ENCODE results near the gene EP300. TPM values are rescaled to one million over a fixed set of nuclear protein-coding genes. Genes with fewer than 3 reads are reported as not detected.
"Not testable (repeated sequence)": the region's sequence is repeated elsewhere in the genome, so short reads cannot be mapped to it uniquely, and the experiment has no call there.

EP300 gene
- total RNA-seq, 1 donor from 2014 or later = 68.9 TPM

DNA sequence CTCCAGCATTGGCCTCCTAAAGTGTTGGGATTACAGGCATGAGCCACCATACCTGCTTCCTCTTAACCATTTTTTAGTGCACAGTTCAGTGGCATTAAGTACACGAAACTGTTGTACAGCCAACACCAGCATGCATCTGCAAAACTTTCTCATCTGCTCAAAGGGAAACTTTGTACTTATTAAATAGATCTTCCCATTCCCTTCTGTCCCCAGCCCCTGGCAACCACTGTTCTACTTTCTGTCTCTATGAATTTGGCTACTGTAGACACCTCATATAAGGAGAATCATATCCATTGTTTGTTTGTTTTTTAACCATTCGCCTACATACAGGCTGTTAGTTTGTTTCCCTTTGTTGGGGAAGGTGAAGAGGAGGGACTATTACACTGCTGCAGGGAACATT lies 6.5 kb upstream of the EP300 start:
- DNase-seq = no peak

DNA sequence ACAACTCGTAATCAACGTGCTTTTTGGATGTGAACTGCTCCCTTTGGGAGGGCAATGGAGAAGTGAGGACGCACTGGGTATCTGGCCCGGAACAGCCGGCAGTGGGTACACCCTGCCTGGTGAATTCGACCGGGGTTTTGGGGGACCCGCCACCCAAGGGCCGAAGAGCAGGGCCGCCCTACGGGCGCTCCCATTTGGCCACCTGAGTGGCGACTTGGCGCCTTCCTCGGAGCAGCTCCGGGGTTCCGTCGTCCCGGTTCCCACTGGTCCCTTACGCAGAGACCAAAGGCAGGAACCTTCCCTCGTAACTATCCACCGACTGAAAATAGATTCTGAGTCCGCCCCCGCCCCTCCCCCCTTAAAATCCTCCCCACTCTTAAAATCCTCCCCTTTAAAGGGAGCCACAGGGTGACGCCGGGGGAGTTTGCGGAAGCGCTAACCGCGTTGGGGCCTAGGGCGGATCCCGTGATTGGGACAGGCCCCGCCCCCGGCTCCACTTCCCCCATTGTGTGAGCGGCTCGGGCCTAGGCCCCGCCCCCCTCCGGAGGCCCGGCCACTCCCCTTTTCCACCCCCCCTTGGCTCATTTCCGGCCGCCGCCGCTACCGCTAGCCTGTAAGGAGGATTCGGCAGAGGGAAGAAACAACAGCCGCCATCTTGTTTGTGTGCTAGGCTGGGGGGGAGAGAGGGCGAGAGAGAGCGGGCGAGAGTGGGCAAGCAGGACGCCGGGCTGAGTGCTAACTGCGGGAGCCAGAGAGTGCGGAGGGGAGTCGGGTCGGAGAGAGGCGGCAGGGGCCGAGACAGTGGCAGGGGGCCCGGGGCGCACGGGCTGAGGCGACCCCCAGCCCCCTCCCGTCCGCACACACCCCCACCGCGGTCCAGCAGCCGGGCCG lies 1.0 kb upstream of the EP300 start:
- peak; percentile 99 for DNase-seq

DNA sequence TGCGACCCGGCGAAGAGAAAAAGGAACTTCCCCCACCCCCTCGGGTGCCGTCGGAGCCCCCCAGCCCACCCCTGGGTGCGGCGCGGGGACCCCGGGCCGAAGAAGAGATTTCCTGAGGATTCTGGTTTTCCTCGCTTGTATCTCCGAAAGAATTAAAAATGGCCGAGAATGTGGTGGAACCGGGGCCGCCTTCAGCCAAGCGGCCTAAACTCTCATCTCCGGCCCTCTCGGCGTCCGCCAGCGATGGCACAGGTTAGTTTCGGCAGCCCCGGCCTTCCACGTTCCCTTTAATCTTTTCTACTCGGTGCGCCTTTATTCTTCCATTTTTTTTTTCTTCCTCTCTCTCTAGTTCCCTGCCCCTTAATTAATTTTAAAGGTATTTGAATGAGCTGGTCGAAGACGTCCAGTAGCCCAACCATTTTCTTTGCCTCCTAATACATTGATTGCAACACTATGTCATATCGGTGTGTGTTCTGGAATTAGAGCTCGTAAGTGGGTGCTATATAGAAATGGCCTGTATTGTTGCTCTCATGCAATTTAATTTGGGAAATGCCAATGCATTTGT lies 537 bp downstream of the EP300 start:
- DNase-seq = no peak

DNA sequence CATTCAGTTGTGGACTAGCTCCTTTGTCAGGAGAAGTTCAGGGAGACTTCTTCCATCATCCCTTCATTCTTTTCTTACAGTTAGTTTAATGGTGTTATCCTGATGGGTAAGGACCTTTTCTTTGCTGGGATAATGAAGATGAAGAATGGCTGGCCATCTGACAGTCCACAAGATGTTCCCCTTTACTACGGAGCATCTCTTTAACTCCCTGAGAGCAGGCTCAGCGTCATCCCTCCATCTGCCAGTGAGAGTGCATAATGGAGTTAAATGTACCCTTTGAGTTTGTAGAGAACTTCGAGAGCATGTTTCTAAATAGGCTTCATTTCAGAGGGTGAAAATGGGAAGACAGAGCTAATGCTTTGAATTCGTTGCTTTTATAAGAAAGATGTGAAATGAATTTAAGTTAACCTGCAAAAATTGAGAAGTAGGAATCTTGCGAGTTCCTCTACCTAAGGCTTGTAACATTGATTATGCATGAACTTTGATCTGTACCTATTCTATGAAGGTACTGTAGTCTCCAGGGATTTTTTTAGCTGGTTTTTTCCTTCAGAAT lies 1.7 kb downstream of the EP300 start:
- DNase-seq = no peak

DNA sequence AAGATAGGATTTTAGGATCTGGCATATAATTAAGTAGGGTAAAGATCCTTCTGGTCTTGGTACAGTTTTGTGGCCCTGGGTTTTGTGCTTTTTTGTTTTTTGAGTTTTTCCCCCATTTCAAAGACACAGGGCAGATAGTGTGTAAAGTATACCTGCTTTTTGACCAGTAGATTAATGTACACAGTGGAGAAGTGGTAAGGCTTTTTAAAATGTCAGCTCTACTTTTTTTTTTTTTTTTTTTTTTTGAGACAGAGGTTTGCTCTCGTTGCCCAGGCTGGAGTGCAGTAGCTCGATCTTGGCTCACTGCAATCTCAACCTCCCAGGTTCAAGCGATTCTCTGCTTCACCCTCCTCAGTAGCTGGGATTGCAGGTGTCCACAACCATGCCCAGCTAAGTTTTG lies 4.0 kb downstream of the EP300 start:
- DNase-seq = no peak

DNA sequence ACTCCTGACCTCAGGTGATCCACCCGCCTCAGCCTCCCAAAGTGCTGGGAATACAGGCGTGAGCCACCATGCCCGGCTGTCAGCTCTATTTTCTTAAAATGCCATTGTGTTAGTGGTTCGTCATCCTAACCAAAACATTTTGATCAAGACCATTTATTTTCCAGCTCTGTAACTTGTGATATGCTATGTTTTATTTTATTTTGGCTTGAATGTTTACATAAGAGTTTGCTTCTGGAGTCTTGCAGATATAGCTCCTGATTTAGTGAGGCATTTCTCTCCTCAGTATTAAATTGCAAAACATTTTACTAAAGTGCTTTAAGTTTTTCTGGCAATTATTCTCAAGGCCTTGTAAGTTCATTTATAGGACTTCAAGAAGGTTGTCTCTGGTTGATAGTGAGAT lies 4.4 kb downstream of the EP300 start:
- no peak for DNase-seq

DNA sequence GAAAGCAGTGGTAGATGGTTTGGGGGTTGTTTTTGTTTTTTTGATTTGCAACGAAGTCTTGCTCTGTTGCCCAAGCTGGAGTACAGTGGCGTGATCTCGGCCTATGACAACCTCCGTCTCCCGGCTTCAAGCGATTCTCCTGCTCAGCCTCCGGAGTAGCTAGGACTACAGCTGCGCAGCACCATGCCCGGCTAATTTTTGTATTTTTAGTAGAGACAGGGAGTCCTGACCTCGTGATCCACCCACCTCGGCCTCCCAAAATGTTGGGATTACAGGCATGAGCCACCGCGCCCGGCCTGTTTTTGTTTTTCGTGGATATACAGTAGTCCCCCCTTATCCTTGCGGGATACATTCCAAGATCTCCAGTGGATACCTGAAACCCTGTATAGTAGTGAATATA lies 6.6 kb downstream of the EP300 start:
- DNase-seq = no peak

DNA sequence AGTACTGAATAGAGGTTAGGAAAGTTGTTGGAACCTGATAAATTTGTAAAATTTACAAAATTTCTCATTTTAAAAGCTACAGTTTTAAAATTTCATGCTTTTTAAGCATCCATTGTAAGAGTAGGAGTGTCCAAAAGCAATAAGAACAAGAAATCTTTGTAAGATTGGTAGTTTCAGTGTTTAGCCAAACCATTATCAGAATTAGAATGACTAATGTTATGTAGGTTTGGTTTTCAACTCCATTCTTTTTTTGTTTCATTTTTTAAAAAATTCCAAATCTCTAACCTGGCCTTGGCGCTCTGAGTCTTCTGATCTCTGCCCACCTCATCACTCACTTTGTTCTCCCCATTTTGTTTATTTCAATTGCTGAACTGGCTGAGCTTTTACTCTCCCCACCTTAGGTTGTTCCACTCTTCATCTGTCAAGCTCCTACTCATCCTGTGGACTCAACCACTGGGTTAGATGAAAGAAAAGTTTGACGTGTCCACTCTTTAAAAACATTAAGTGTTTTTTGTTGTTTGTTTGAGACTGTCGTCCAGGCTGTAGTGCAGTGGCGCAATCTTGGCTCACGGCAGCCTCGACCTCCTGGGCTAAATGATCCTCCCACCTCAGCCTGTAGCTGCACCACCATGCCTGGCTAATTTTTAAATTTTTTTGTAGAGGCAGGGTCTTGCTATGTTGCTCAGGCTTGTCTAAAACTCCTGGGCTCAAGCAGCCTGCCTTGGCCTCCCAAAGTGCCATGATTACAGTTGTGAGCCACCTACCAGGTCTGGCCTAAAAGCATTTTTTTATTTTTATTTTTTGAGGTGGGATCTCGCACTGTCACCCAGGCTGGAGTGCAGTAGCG lies 14.0 kb downstream of the EP300 start:
- DNase-seq = no peak

DNA sequence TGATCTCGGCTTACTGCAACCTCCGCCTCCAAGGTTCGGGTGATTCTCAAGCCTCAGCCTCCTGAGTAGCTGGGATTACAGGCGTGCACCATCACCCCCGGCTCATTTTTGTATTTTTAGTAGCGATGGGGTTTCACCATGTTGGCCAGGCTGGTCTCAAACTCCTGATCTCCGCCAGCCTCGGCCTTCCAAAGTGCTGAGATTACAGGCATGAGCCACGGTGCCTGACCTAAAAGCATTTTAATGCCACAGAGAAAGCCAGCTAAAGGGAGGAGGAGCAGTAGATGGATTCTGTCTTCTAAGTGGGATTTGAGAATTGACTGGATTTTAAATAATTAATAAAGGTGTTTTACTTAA lies 14.6 kb downstream of the EP300 start:
- not testable (repeated sequence) for DNase-seq

DNA sequence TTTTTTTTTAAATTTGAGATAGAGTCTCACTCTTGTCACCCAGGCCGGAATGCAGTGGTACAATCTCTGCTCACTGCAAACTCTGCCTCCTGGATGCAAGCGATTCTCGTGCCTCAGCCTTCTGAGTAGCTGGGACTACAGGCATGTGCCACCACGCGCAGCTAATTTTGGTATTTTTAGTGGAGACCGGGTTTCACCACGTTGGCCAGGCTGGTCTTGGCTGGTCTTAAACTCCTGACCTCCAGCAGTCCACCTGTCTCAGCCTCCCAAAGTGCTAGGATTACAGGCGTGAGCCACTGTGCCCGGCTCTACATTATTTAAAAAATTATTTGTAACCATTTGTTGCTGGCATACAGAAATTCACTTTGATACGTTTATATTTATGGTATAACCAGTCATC lies 18.6 kb downstream of the EP300 start:
- no peak for DNase-seq

DNA sequence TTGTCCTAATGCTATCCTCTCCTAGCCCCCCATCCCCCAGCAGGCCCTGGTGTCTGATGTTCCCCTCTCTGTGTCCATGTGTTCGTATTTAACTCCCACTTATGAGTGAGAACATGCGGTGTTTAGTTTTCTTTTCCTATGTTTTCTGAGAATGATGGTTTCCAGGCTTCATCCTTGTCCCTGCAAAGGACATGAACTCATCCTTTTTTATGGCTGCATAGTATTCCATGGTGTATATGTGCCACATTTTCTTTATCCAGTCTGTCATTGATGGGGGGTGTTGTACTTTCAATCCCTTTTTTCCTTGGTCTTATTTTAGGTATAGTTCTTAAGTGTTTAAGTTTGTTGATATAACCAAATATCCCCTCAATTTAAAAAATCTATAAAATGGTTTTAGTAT lies 23.9 kb downstream of the EP300 start:
- no peak for DNase-seq

DNA sequence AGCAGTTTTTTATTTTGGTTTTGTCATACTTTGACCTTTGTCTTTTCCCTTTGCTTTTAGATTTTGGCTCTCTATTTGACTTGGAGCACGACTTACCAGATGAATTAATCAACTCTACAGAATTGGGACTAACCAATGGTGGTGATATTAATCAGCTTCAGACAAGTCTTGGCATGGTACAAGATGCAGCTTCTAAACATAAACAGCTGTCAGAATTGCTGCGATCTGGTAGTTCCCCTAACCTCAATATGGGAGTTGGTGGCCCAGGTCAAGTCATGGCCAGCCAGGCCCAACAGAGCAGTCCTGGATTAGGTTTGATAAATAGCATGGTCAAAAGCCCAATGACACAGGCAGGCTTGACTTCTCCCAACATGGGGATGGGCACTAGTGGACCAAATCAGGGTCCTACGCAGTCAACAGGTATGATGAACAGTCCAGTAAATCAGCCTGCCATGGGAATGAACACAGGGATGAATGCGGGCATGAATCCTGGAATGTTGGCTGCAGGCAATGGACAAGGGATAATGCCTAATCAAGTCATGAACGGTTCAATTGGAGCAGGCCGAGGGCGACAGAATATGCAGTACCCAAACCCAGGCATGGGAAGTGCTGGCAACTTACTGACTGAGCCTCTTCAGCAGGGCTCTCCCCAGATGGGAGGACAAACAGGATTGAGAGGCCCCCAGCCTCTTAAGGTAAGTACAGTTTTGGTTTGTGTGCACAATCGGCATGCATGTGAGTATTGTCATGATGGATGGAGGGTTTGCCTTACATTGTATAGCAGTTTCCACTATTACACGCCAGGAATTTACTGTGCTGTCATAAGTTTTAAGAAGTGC lies 25.0 kb downstream of the EP300 start:
- no peak for DNase-seq

DNA sequence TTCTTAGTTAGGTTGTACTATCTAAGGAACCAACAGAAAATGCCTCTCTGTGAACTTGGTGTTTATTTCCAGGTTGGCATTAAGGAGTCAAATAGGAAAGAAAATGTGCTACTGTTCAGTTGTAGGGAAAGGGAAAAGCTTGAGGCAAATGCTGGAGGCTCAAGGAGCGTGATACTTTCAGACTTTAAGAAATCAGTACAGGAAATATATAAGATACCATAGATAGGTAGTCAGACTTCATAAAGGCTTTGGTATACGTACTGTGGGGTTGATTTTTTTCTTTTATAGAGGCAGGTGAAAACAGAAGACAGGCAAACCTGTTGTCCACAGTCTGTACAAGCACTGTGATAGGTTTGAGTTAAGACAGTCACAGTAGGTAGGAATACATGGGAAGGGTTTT lies 30.8 kb downstream of the EP300 start:
- DNase-seq = no peak

DNA sequence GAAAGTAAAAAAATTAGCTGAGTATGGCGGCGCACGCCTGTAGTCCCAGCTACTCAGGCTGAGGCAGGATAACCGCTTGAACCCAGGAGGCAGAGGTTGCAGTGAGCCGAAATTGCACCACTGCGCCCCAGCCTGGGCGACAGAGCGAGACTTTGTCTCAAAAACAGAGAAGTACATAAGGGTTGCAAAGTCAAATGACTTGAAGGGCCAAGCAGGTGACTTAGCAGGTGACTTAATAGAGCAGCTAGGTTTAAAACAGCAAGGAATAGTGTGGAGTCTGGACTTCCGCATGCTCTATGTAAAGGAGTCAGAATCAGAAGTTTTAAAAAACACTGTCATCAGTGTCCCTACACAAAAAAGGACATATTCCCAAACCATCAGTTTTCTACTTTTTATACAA lies 31.7 kb downstream of the EP300 start:
- DNase-seq = no peak

DNA sequence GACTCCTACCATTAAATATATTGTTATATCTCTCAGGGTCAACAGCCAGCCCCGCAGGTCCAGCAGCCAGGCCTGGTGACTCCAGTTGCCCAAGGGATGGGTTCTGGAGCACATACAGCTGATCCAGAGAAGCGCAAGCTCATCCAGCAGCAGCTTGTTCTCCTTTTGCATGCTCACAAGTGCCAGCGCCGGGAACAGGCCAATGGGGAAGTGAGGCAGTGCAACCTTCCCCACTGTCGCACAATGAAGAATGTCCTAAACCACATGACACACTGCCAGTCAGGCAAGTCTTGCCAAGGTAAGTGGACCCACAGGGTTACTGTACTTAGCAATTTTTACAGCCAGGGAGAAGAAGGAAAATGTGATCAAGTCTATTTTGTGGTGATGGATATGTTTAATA lies 35.1 kb downstream of the EP300 start:
- no peak for DNase-seq

DNA sequence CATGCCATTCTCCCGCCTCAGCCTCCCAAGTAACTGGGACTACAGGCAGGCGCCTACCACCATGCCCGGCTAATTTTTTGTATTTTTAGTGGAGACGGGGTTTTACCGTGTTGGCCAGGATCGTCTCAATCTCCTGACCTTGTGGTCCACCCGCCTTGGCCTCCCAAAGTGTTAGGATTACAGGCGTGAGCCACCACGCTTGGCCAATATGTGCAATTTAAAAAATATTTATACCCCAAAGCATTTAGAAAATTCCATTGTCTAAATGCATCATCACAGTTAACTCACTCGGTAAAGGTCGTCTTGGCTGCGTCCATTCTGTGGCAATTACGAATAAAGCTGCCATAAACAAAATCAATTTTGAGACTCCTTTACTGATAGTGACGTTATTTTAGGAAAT lies 36.2 kb downstream of the EP300 start:
- DNase-seq = no peak

DNA sequence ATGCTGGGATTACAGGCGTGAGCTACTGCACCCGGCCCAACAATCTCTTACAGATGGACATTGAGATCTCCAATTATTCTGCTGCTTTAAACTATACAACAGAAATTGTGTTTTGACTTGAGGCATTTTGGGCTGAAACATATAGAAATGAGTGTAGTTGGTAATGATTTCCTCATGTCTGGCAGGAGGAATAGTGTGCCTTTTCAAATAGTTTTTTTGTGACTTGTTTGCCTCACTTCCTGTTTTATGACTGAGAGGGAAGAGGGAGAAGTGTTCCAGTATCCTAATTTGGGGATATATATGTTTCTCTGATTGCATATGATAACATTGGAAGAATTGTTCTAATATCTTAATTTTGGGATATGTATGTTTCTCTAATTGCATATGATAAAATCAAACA lies 40.2 kb downstream of the EP300 start:
- no peak for DNase-seq

DNA sequence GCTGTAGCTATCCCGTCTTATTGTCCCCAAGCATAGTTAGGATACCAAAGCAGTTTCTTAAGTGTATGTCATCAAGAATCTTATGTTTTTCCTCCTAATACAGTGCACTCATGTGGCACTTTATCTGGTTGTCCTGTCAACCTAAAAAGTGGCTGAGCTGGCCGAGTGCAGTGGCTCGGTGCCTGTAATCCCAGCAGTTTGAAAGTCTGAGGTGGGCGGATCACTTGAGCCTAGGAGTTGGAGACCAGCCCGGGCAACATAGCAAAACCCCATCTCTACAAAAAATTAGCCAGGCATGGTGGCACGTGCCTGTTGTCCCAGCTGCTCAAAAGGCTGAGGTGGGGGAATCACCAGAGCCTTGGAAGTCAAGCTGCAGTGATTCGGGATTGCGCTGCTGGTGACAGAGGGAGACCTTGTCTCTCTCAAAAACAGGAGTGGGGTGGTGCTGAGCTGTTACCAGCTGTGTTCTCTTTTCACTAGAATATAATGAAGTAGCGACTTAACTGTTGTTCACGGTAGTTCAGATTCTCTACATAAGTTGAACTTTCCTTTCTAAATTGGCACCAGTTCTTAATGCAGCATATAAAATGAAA lies 48.1 kb downstream of the EP300 start:
- peak; percentile 32 for DNase-seq

DNA sequence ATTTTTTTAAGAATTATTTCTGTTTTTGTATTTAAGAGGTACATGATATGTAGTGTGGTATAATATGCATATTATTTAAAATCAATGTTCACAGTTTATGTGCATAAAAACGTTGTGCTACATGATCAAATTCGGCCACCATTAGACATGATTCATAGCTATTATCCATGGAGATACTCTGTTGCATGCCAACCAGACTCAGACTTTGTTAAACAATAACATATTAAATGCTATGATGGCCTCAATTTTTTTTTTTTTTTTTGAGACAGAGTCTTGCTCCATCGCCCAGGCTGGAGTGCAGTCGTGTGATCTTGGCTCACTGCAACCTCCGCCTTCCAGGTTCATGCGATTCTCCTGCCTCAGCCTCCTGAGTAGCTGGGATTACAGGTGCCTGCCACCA lies 53.5 kb downstream of the EP300 start:
- DNase-seq = not testable (repeated sequence)

DNA sequence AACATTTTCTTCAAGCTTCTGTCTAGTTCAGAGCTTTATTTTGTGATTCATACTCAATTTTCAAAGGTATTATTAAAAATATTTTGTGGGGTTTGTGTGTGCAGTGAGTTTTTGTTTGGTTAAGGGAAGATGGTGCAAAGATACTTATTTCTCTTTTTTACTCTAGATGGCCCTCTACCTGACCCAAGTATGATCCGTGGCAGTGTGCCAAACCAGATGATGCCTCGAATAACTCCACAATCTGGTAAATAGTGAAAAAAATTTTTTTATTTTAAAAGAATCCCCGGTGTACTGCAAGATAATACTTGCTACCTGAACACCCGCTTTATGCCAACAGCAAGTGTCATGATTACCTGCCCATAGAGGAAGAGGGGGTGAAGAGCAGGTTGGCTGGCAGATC lies 54.2 kb downstream of the EP300 start:
- no peak for DNase-seq

DNA sequence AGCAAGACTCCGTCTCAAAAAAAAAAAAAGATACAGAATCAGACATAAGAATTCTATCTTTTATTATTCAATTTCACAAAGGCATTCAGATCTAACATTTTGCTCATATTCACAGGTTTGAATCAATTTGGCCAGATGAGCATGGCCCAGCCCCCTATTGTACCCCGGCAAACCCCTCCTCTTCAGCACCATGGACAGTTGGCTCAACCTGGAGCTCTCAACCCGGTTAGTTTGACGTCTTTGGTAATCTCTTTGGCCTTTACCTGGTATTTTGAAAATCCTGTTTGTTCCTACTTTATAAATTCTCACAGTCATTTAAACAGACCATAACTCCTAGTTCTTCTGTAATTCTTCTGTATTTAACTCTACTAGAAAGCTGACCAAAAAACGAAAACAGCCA lies 55.3 kb downstream of the EP300 start:
- no peak for DNase-seq

DNA sequence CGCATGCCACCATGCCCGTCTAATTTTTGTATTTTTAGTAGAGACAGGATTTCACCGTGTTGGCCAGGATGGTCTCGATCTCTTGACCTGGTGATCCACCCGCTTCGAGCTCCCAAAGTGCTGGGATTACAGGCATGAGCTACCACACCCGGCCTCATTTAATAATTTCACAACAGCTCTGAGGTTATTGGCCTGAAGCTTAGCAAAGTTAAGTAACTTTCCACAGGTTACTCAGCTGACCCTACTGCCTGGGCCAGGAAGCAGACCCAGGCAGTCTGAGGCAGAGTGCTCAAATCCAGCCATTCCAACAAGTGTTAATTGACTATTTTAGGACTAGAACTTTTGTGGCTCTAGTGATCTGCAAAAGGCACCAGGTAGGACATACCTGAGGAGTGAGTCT lies 60.5 kb downstream of the EP300 start:
- DNase-seq = no peak
